K562 (cell line): ENCODE data around the gene PRSS22. TPM values are rescaled to one million over a fixed set of nuclear protein-coding genes. Genes with fewer than 3 reads are reported as not detected.

Source experiments
- ATF1 ChIP-seq, 2 experiments: fragments of 450-650 bp in 1 of 2; IDR thresholded peaks; 2 replicates each; pipeline ENCODE4 v1.6.1; 2016; ENCODE audit warnings: missing compliant biosample characterization in 1 of 2, missing genetic modification characterization in 1 of 2
- EWSR1 ChIP-seq: fragments of 450-650 bp; IDR thresholded peaks from 2 replicates; pipeline ENCODE4 v1.6.1; 2018; ENCODE audit warnings: borderline replicate concordance, mild to moderate bottlenecking, low read depth, moderate library complexity; ENCODE audit not compliant: partially characterized antibody
- FOXJ2 ChIP-seq: fragments of 200-800 bp; sonication (Bioruptor generic); IDR thresholded peaks from 2 replicates; pipeline ENCODE4 v1.6.1; 2016; ENCODE audit warnings: missing genetic modification characterization, missing compliant biosample characterization
- HNRNPH1 ChIP-seq: fragments of 200-400 bp; formaldehyde crosslinking; optimal IDR thresholded peaks from 2 replicates; pipeline ENCODE3; 2017; ENCODE audit warnings: low read depth, mild to moderate bottlenecking, low read length, moderate library complexity
- KDM4B ChIP-seq, 2 experiments: fragments of 450-650 bp in 1 of 2; sonication (generic) in 1 of 2; IDR thresholded peaks; 2 replicates each; pipeline ENCODE4 v1.6.1; 2016 to 2017; ENCODE audit warnings: borderline replicate concordance in 2 of 2, antibody characterized with exemption in 1 of 2, low read depth in 1 of 2, mild to moderate bottlenecking in 1 of 2
- KLF6 ChIP-seq: fragments of 250-450 bp; sonication (Bioruptor Pico); IDR thresholded peaks from 2 replicates; pipeline ENCODE4 v1.4.0; 2020; ENCODE audit warnings: mild to moderate bottlenecking, moderate library complexity, borderline replicate concordance
- MIER1 ChIP-seq: fragments of 450-650 bp; IDR thresholded peaks from 2 replicates; pipeline ENCODE4 v1.6.1; 2016; ENCODE audit warnings: antibody characterized with exemption, mild to moderate bottlenecking, low read depth
- PRPF4 ChIP-seq: fragments of 200-400 bp; formaldehyde crosslinking; IDR thresholded peaks from one replicate; pipeline ENCODE4 v1.6.1; 2017; ENCODE audit warnings: low read length, low read depth, mild to moderate bottlenecking; ENCODE audit not compliant: insufficient read depth, poor library complexity, severe bottlenecking
- RBM15 ChIP-seq: fragments of 200-400 bp; formaldehyde crosslinking; IDR thresholded peaks from 2 replicates; pipeline ENCODE4 v1.6.1; 2018; ENCODE audit warnings: mild to moderate bottlenecking, low read length, moderate library complexity; ENCODE audit not compliant: insufficient read depth
- RBM22 ChIP-seq: fragments of 200-400 bp; formaldehyde crosslinking; IDR thresholded peaks from 2 replicates; pipeline ENCODE4 v1.6.1; 2018; ENCODE audit warnings: low read length, low read depth; ENCODE audit not compliant: poor library complexity, severe bottlenecking
- SMARCE1 ChIP-seq: fragments of 450-650 bp; IDR thresholded peaks from 2 replicates; pipeline ENCODE4 v1.7.1; 2016; ENCODE audit warnings: mild to moderate bottlenecking
- TCF7L2 ChIP-seq: fragments of 150-350 bp; IDR thresholded peaks from 2 replicates; pipeline ENCODE4 v1.6.1; 2016; ENCODE audit warnings: low read depth, mild to moderate bottlenecking, low read length, moderate library complexity
- TCFL5 ChIP-seq: fragments of 250-450 bp; sonication (Bioruptor Pico); conservative IDR thresholded peaks from 2 replicates; pipeline ENCODE4 v1.6.1; 2021; ENCODE audit warnings: mild to moderate bottlenecking, moderate library complexity, matching md5 sums
- ZNF444 ChIP-seq: fragments of 250-450 bp; sonication (Bioruptor Pico); IDR thresholded peaks from 2 replicates; pipeline ENCODE4 v1.4.0; 2020; ENCODE audit warnings: mild to moderate bottlenecking, moderate library complexity
- ZNF551 ChIP-seq: fragments of 250-450 bp; sonication (Bioruptor Pico); IDR thresholded peaks from 2 replicates; pipeline ENCODE4 v1.5.0; 2021; ENCODE audit warnings: mild to moderate bottlenecking, moderate library complexity
- polyA plus RNA-seq, 8 experiments: library from polyadenylated mRNA; depleted of rRNA in 4 of 8; stranded (reverse) in 5 of 8; unstranded in 3 of 8; fragments of >200 nt; fragmentation: Nextera tagmentation in 2 of 8; fragmentation: Illumina TruSeq in 1 of 8; extraction: Ambion mirVana in 2 of 8; extraction: Trizol in 1 of 8; gene quantifications; 2 replicates each; pipeline versions ENCODE4 v1.2.1 to v1.2.3, GENCODE V29; 2011 to 2014; ENCODE audit warnings: inconsistent platforms in 1 of 8, missing spikeins in 1 of 8
- total RNA-seq, 7 experiments: library from RNA; depleted of rRNA in 6 of 7; stranded (reverse); fragments of >200 nt in 6 of 7; fragmentation: Illumina TruSeq in 2 of 7; extraction: Trizol in 2 of 7; gene quantifications; 2 replicates each; pipeline versions ENCODE4 v1.2.1 to v1.2.3, GENCODE V29; 2011 to 2021; ENCODE audit warnings: low replicate concordance in 1 of 7
- TF ChIP-seq, protein P1 (sequence below), 2 experiments: fragments of 150-350 bp in 1 of 2; IDR thresholded peaks; 2 replicates each; pipeline ENCODE4 v1.6.1; 2012 to 2016; ENCODE audit warnings: low read depth in 2 of 2, low read length in 2 of 2, mild to moderate bottlenecking in 1 of 2, moderate library complexity in 1 of 2
- TF ChIP-seq, protein P2 (sequence below), 3 experiments: IDR thresholded peaks in 2 of 3; conservative IDR thresholded peaks in 1 of 3; 2 replicates each; pipeline ENCODE4 v1.5.1; 2011 to 2012; ENCODE audit warnings: low read length in 3 of 3, mild to moderate bottlenecking in 3 of 3, control low read depth in 2 of 3, improper control_type of control experiment in 1 of 3, inconsistent platforms in 1 of 3, low read depth in 1 of 3, mixed read lengths in 1 of 3, moderate library complexity in 1 of 3; ENCODE audit not compliant: insufficient read depth in 2 of 3
- TF ChIP-seq, protein P3 (sequence below), 2 experiments: IDR thresholded peaks; 2 replicates each; pipeline ENCODE4 v1.6.1; 2011; ENCODE audit warnings: borderline replicate concordance in 1 of 2, control low read depth in 1 of 2, low read depth in 1 of 2, low read length in 1 of 2, mild to moderate bottlenecking in 1 of 2, mixed read lengths in 1 of 2, moderate library complexity in 1 of 2; ENCODE audit not compliant: insufficient read depth in 1 of 2, insufficient read length in 1 of 2, poor library complexity in 1 of 2, severe bottlenecking in 1 of 2; ENCODE audit errors: extremely low read depth in 1 of 2
- TF ChIP-seq, protein P4 (sequence below): sonication (generic); formaldehyde crosslinking; IDR thresholded peaks from 2 replicates; pipeline ENCODE4 v1.8.0; 2022; ENCODE audit warnings: missing genetic modification reagents, mild to moderate bottlenecking, moderate library complexity, borderline replicate concordance

Gene PRSS22
- total and polyA plus RNA-seq, 9 of the 15 experiments (the other 6 are each of a cell fraction or from before 2014, with no cell fraction given), result 0.13 to 0.42 TPM; not detected in 7

DNA sequence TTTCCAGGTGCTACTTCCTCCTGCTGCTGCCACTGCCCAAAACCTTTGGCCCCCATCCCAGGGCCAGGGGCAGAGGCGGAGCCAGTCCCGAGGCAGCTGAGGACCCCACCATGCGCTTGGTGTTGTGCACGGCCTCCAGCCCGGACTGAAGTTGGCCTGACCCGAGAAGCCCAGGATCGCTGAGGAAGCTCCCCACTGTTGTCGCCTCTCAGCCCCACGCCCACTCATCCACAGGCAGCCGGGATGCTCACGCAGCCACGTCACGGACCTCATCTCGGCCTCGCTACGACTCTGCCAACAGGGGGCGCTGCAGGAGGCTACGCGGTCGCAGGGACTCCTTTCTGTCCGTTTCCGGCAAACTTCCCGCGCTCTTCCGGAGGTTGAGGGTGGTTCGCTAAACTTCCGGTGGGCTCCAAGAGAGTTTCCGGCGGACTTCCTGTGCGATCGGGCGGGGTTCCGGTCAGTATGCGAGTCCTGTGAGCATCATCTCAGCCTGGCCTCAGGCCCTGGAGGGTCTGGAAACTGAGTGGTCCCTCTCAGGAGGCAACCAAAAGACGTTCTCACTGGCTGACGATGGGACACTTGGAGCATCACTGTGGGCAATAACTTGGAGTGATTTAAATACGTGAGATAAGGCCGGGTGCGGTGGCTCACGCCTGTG is 15.5 kb downstream of the PRSS22 start (continued):
- no peak for TF ChIP-seq KLF6 (CRISPR knock-in tag)
- no peak for TF ChIP-seq RBM15
- no peak for TF ChIP-seq ZNF444
- no peak for TF ChIP-seq TCF7L2
- no peak for TF ChIP-seq RBM22
- TF ChIP-seq, protein P1, sequence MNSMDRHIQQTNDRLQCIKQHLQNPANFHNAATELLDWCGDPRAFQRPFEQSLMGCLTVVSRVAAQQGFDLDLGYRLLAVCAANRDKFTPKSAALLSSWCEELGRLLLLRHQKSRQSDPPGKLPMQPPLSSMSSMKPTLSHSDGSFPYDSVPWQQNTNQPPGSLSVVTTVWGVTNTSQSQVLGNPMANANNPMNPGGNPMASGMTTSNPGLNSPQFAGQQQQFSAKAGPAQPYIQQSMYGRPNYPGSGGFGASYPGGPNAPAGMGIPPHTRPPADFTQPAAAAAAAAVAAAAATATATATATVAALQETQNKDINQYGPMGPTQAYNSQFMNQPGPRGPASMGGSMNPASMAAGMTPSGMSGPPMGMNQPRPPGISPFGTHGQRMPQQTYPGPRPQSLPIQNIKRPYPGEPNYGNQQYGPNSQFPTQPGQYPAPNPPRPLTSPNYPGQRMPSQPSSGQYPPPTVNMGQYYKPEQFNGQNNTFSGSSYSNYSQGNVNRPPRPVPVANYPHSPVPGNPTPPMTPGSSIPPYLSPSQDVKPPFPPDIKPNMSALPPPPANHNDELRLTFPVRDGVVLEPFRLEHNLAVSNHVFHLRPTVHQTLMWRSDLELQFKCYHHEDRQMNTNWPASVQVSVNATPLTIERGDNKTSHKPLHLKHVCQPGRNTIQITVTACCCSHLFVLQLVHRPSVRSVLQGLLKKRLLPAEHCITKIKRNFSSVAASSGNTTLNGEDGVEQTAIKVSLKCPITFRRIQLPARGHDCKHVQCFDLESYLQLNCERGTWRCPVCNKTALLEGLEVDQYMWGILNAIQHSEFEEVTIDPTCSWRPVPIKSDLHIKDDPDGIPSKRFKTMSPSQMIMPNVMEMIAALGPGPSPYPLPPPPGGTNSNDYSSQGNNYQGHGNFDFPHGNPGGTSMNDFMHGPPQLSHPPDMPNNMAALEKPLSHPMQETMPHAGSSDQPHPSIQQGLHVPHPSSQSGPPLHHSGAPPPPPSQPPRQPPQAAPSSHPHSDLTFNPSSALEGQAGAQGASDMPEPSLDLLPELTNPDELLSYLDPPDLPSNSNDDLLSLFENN (IDR thresholded peaks at IDR 0.05; ENCODE audit: low read depth in 2 of 2, low read length in 2 of 2), result no peak
- TF ChIP-seq, protein P2, sequence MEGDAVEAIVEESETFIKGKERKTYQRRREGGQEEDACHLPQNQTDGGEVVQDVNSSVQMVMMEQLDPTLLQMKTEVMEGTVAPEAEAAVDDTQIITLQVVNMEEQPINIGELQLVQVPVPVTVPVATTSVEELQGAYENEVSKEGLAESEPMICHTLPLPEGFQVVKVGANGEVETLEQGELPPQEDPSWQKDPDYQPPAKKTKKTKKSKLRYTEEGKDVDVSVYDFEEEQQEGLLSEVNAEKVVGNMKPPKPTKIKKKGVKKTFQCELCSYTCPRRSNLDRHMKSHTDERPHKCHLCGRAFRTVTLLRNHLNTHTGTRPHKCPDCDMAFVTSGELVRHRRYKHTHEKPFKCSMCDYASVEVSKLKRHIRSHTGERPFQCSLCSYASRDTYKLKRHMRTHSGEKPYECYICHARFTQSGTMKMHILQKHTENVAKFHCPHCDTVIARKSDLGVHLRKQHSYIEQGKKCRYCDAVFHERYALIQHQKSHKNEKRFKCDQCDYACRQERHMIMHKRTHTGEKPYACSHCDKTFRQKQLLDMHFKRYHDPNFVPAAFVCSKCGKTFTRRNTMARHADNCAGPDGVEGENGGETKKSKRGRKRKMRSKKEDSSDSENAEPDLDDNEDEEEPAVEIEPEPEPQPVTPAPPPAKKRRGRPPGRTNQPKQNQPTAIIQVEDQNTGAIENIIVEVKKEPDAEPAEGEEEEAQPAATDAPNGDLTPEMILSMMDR (IDR thresholded peaks at IDR 0.05 in 2 of 3, conservative IDR thresholded peaks at IDR 0.05 in 1 of 3; ENCODE audit: insufficient read depth in 2 of 3, low read depth in 1 of 3, low read length in 3 of 3), result peak; percentile 69 to 84 (median 83)
- no peak for TF ChIP-seq TCFL5 (CRISPR knock-in tag)
- no peak for TF ChIP-seq HNRNPH1
- TF ChIP-seq ZNF551, result no peak
- no peak for TF ChIP-seq SMARCE1
- TF ChIP-seq KDM4B (IDR thresholded peaks at IDR 0.05; ENCODE audit: borderline replicate concordance in 2 of 2, low read depth in 1 of 2), result no peak
- TF ChIP-seq FOXJ2 (tag), result no peak
- TF ChIP-seq, protein P3, sequence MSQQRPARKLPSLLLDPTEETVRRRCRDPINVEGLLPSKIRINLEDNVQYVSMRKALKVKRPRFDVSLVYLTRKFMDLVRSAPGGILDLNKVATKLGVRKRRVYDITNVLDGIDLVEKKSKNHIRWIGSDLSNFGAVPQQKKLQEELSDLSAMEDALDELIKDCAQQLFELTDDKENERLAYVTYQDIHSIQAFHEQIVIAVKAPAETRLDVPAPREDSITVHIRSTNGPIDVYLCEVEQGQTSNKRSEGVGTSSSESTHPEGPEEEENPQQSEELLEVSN (IDR thresholded peaks at IDR 0.05; ENCODE audit: borderline replicate concordance in 1 of 2, extremely low read depth in 1 of 2, insufficient read depth in 1 of 2, insufficient read length in 1 of 2, low read depth in 1 of 2, low read length in 1 of 2, poor library complexity in 1 of 2, severe bottlenecking in 1 of 2), result peak; percentile 86 to 89
- TF ChIP-seq ATF1 (CRISPR knock-in tag; IDR thresholded peaks at IDR 0.05), result peak; percentile 57; the same call in 1 of the 2 replicates
- peak; percentile 89 for TF ChIP-seq ATF1 (tag; IDR thresholded peaks at IDR 0.05)
- TF ChIP-seq EWSR1, result no peak
- no peak for TF ChIP-seq MIER1
- TF ChIP-seq, protein P4, sequence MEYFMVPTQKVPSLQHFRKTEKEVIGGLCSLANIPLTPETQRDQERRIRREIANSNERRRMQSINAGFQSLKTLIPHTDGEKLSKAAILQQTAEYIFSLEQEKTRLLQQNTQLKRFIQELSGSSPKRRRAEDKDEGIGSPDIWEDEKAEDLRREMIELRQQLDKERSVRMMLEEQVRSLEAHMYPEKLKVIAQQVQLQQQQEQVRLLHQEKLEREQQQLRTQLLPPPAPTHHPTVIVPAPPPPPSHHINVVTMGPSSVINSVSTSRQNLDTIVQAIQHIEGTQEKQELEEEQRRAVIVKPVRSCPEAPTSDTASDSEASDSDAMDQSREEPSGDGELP (CRISPR knock-in tag), result peak; percentile 68; the same call in 1 of the 2 replicates
- no peak for TF ChIP-seq PRPF4
